Lung (tissue), 12 donors: ENCODE results near the gene MLH1. TPM values are rescaled to one million over a fixed set of nuclear protein-coding genes. Genes with fewer than 3 reads are reported as not detected.

Experiments
- ATAC-seq: fragments of 200-7000 bp; cut with Tn5 transposase; one replicate; pipeline ENCODE4 v1.9.1; 2020; ENCODE audit warnings: moderate number of reproducible peaks; ENCODE audit not compliant: insufficient read depth, low FRiP score
- DNase-seq, 3 donors: peaks; one replicate each; pipeline ENCODE4 v3.0.0-alpha.2; 2013 to 2017
- H3K27ac ChIP-seq, 2 donors: one replicate each; pipeline ENCODE4 v1.5.1; 2013; ENCODE audit warnings: mild to moderate bottlenecking in 2 of 2, moderate library complexity in 2 of 2, control low read depth in 1 of 2, inconsistent platforms in 1 of 2, low read depth in 1 of 2, low read length in 1 of 2
- H3K27me3 ChIP-seq, 3 donors: one replicate each; pipeline ENCODE4 v1.5.1; 2013; ENCODE audit warnings: low read length in 2 of 3; ENCODE audit not compliant: control insufficient read depth in 3 of 3, insufficient read depth in 3 of 3
- H3K36me3 ChIP-seq, 4 donors: one replicate each; pipeline ENCODE4 v1.5.1; 2013; ENCODE audit warnings: low read length in 4 of 4, mild to moderate bottlenecking in 1 of 4, moderate library complexity in 1 of 4; ENCODE audit not compliant: control insufficient read depth in 4 of 4, insufficient read depth in 4 of 4
- H3K4me1 ChIP-seq, 5 donors: one replicate each; pipeline ENCODE4 v1.5.1; 2013; ENCODE audit warnings: low read length in 5 of 5, mild to moderate bottlenecking in 2 of 5, moderate library complexity in 1 of 5; ENCODE audit not compliant: control insufficient read depth in 5 of 5, insufficient read depth in 5 of 5
- H3K4me3 ChIP-seq: one replicate; pipeline ENCODE4 v1.5.1; 2013; ENCODE audit warnings: mild to moderate bottlenecking, control low read depth, moderate library complexity
- H3K9ac ChIP-seq, 2 donors: one replicate each; pipeline ENCODE4 v1.5.1; 2013; ENCODE audit warnings: low read length in 2 of 2, control low read depth in 1 of 2; ENCODE audit not compliant: insufficient read depth in 1 of 2
- H3K9me3 ChIP-seq, 4 donors: one replicate each; pipeline ENCODE4 v1.5.1; 2013; ENCODE audit warnings: low read length in 3 of 4, mild to moderate bottlenecking in 1 of 4, moderate library complexity in 1 of 4; ENCODE audit not compliant: control insufficient read depth in 4 of 4, insufficient read depth in 3 of 4
- WGBS, 2 donors: extraction: QIAGEN DNeasy Blood & Tissue Kit; methylation state at CpG; one replicate each; pipeline ENCODE4 v1.1.7; 2013; 5-methylcytosine and 5-hydroxymethylcytosine counted together
- polyA plus RNA-seq, 2 donors: library from polyadenylated mRNA; stranded (reverse); fragments of 200-250 nt; gene quantifications; one replicate each; pipeline ENCODE4 v1.2.1, GENCODE V29; 2013
- total RNA-seq, 2 donors: library from RNA; depleted of rRNA in 1 of 2; stranded (reverse); fragments of >200 nt in 1 of 2; gene quantifications; one replicate each; pipeline ENCODE4 v1.2.1, GENCODE V29; 2014 to 2021
- TF ChIP-seq, protein P1 (sequence below): IDR thresholded peaks from 2 replicates; pipeline ENCODE4 v1.5.1; 2012; ENCODE audit warnings: mild to moderate bottlenecking; ENCODE audit errors: control extremely low read depth, extremely low read depth
- donor health status: control.
- donor health status: control.
- donor health status: Bipolar disorder and iron deficiency.
- donor health status: healthy.
- donor health status: DM: yes; HTN: yes; CAD: no.

Gene MLH1
- total and polyA plus RNA-seq, 4 donors, result 14.3 to 66.4 (median 29.8) TPM

DNA sequence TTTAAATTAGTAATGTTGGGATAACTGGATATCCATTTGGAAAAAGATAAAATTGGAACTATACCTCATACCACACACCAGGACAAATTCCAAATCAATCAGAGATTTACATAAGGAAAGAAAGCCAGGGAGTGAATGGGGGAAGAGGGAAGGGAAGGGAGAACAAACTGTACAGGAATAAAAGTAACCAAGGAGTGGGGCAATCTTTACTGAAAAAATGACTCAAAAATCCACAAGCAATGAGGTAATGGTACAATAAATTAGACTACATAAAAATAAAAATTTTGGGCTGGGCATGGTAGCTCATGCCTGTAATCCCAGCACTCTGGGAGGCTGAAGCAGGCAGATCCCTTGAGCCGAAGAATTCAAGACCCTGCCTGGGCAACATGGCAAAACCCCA lies 82.6 kb downstream of the MLH1 start:
- Histone ChIP-seq H3K4me3 (no peak overlapping the region), H3K4me1 (peaks cover 0 to 13% (median 1%) of the 10 kb centered on the region in 5 donors), H3K27ac (no peak overlapping the region), H3K9me3 (no peaks in the 10 kb centered on the region), H3K9ac (no peak overlapping the region), H3K27me3 (no peaks in the 10 kb centered on the region), H3K36me3 (peaks cover 6 to 26% (median 17%) of the 10 kb centered on the region in 4 donors)
- no peak for ATAC-seq
- no peak for DNase-seq
- 100% methylated on average over 1 of the region's 1 CpG for WGBS, 2 donors
- TF ChIP-seq, protein P1, sequence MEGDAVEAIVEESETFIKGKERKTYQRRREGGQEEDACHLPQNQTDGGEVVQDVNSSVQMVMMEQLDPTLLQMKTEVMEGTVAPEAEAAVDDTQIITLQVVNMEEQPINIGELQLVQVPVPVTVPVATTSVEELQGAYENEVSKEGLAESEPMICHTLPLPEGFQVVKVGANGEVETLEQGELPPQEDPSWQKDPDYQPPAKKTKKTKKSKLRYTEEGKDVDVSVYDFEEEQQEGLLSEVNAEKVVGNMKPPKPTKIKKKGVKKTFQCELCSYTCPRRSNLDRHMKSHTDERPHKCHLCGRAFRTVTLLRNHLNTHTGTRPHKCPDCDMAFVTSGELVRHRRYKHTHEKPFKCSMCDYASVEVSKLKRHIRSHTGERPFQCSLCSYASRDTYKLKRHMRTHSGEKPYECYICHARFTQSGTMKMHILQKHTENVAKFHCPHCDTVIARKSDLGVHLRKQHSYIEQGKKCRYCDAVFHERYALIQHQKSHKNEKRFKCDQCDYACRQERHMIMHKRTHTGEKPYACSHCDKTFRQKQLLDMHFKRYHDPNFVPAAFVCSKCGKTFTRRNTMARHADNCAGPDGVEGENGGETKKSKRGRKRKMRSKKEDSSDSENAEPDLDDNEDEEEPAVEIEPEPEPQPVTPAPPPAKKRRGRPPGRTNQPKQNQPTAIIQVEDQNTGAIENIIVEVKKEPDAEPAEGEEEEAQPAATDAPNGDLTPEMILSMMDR, result no peak

DNA sequence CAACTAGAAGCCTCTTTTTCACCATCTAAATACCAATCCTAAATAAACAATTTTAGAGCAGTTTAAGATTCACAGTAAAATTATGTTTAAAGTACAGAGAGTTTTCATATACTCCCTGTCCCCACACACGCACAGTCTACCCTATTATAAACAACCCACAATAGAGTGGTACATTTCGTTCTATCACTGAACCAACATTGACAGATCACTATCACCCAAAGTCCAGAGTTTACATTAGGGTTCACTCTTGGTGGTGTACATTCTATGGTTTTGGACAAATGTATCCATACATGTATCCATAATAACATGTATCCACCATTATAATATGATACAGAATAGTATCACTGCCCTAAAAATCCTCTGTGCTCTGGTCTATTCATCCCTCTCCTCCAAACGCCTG lies 89.0 kb downstream of the MLH1 start:
- H3K36me3 ChIP-seq, result peaks cover 4 to 18% (median 8%) of the 10 kb centered on the region in 4 donors
- no peak overlapping the region for H3K4me3 ChIP-seq
- peaks cover 0 to 18% (median 0%) of the 10 kb centered on the region in 5 donors for H3K4me1 ChIP-seq
- H3K9me3 ChIP-seq, result peaks cover 0 to 2% (median 0%) of the 10 kb centered on the region in 4 donors
- TF ChIP-seq, protein P1, result no peak
- WGBS, 2 donors, result 75 to 83% methylated on average over 3 of the region's 3 CpGs
- no peak overlapping the region for H3K9ac ChIP-seq
- H3K27ac ChIP-seq, result no peak overlapping the region
- ATAC-seq (no peak), DNase-seq (no peak)
- no peaks in the 10 kb centered on the region for H3K27me3 ChIP-seq

DNA sequence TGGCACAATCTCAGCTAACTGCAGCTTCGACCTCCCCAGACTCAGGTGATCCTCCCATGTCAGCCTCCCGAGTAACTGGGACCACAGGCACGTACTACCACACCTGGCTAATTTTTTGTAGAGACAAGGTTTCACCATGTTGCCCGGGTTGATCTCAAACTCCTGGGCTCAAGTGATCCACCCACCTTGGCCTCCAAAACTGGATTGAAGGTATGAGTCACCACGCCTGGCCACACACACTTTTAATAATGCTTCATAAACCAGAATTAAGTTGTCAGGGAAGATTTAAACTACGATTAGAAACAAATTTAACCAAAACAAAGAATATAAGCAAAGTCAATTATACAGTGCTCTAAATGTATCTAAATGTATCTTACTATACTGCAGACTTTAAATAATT lies 93.6 kb downstream of the MLH1 start:
- WGBS, 2 donors, result 97 to 99% methylated on average over 6 of the region's 6 CpGs
- peaks cover 7 to 34% (median 13%) of the 10 kb centered on the region in 4 donors for H3K36me3 ChIP-seq
- no peak overlapping the region for H3K27ac ChIP-seq
- H3K9me3 ChIP-seq, result peaks cover 0 to 2% (median 0%) of the 10 kb centered on the region in 4 donors
- TF ChIP-seq, protein P1, result no peak
- no peak overlapping the region for H3K9ac ChIP-seq
- H3K4me1 ChIP-seq, result peaks cover 0 to 17% (median 0%) of the 10 kb centered on the region in 5 donors
- DNase-seq (no peak), ATAC-seq (no peak)
- H3K4me3 ChIP-seq, result no peak overlapping the region
- no peaks in the 10 kb centered on the region for H3K27me3 ChIP-seq

DNA sequence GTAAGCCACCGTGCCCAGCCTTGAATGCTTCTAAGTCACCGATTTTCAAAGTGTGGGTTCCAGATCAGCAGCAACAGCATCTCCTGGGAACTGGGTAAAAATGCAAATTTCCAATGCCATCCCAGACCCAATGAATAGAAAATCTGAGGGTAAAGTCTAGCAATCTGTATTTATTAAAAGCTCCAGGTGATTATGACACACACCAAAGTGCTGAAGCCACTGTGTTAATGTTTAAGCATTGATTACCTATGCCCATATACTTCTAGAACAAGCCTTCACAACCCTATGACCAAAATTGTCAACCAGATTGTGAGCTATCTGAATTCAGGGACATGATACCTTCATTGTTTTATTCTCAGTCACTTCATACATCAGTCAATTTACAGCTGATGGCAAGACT lies 94.6 kb downstream of the MLH1 start:
- ATAC-seq (no peak), DNase-seq (no peak)
- Histone ChIP-seq H3K9me3 (peaks cover 0 to 2% (median 0%) of the 10 kb centered on the region in 4 donors), H3K4me1 (peaks cover 0 to 11% (median 0%) of the 10 kb centered on the region in 5 donors), H3K4me3 (no peak overlapping the region), H3K9ac (no peak overlapping the region), H3K27me3 (no peaks in the 10 kb centered on the region), H3K27ac (no peak overlapping the region), H3K36me3 (peaks cover 7 to 34% (median 13%) of the 10 kb centered on the region in 4 donors)
- TF ChIP-seq, protein P1, result no peak
- WGBS, 2 donors, result 88 to 99% methylated on average over 2 of the region's 2 CpGs
